HG03175 (cell line): ENCODE data around the gene CHCHD4.
"Not testable (repeated sequence)": the region's sequence is repeated elsewhere in the genome, so short reads cannot be mapped to it uniquely, and the experiment has no call there.

Experiments
- ATAC-seq: cut with Tn5 transposase; IDR thresholded peaks from one replicate; pipeline ENCODE4 v1.9.1; 2021; ENCODE audit warnings: mild to moderate bottlenecking, moderate library complexity; ENCODE audit not compliant: unreplicated experiment

Gene CHCHD4

GRCh38 chr3:14077310-14077709 is 47.4 kb downstream of the CHCHD4 start:
- ATAC-seq, result no peak

- not testable (repeated sequence) for ATAC-seq
Observed at GRCh38 chr3:14075233-14075632, 49.4 kb downstream of the CHCHD4 start.

GRCh38 chr3:14064910-14065309 is 59.8 kb downstream of the CHCHD4 start:
- ATAC-seq, result no peak

- no peak for ATAC-seq
Observed at GRCh38 chr3:14063152-14063551, 61.5 kb downstream of the CHCHD4 start.
